GM12878 (cell line): ENCODE data around the gene TOMM34.

Experiments
- CTCF ChIP-seq, 3 experiments: IDR thresholded peaks in 2 of 3; conservative IDR thresholded peaks in 1 of 3; 2 replicates each; pipeline ENCODE4 v1.5.1; 2011; ENCODE audit warnings: low read depth in 3 of 3, low read length in 3 of 3, mild to moderate bottlenecking in 3 of 3, control low read depth in 2 of 3, moderate library complexity in 2 of 3, inconsistent platforms in 1 of 3, mixed read lengths in 1 of 3; ENCODE audit not compliant: control insufficient read depth in 2 of 3, insufficient read depth in 1 of 3; ENCODE audit errors: extremely low read depth in 1 of 3
- EZH2 ChIP-seq: IDR thresholded peaks from 2 replicates; pipeline ENCODE4 v1.6.1; 2012; ENCODE audit warnings: low read depth, mild to moderate bottlenecking, control low read depth, inconsistent platforms, low read length, borderline replicate concordance; ENCODE audit not compliant: control insufficient read depth
- NRF1 ChIP-seq: conservative IDR thresholded peaks from 2 replicates; pipeline ENCODE4 v1.6.1; 2011; ENCODE audit warnings: mild to moderate bottlenecking, low read depth, low read length, improper control_type of control experiment
- TAF1 ChIP-seq: IDR thresholded peaks from 2 replicates; pipeline ENCODE4 v1.6.1; 2011; ENCODE audit warnings: mild to moderate bottlenecking, low read depth, low read length, borderline replicate concordance

- TF ChIP-seq EZH2 = no peak
- no peak for TF ChIP-seq NRF1
- TF ChIP-seq TAF1 = no peak
- TF ChIP-seq CTCF (IDR thresholded peaks at IDR 0.05 in 2 of 3, conservative IDR thresholded peaks at IDR 0.05 in 1 of 3; ENCODE audit: control insufficient read depth in 2 of 3, extremely low read depth in 1 of 3, insufficient read depth in 1 of 3, low read depth in 3 of 3, low read length in 3 of 3) = no peak
Measured at GRCh38 chr20:44948513-44948912, 11.7 kb downstream of the TOMM34 start.
